Colonic mucosa (tissue), 4 donors: ENCODE data around the gene SCFD2. TPM values are rescaled to one million over a fixed set of nuclear protein-coding genes. Genes with fewer than 3 reads are reported as not detected.

Source experiments
- DNase-seq: peaks from one replicate; pipeline ENCODE4 v3.0.0-alpha.2; 2020
- H3K27ac ChIP-seq: fragments of 200-600 bp; one replicate; pipeline ENCODE4 v1.8.0; 2021
- H3K27me3 ChIP-seq: fragments of 200-600 bp; one replicate; pipeline ENCODE4 v1.8.0; 2021
- H3K36me3 ChIP-seq: fragments of 200-600 bp; one replicate; pipeline ENCODE4 v1.8.0; 2021
- H3K4me1 ChIP-seq: fragments of 200-600 bp; one replicate; pipeline ENCODE4 v1.8.0; 2021; ENCODE audit warnings: mild to moderate bottlenecking
- H3K4me3 ChIP-seq: fragments of 200-600 bp; one replicate; pipeline ENCODE4 v1.8.0; 2021
- H3K9ac ChIP-seq, 2 donors: one replicate each; pipeline ENCODE4 v1.7.0; 2013; ENCODE audit warnings: control low read depth in 2 of 2, low read depth in 2 of 2, low read length in 2 of 2
- H3K9me3 ChIP-seq: fragments of 200-600 bp; one replicate; pipeline ENCODE4 v1.8.0; 2021
- intact Hi-C: fragments of 100-400 bp; cut with DNase I; formaldehyde crosslinking; loops from one replicate; pipeline ENCODE4 v1.14.1; 2022
- total RNA-seq, 2 donors: library from RNA; stranded (reverse); fragmentation: NEBNext Ultra II Directional in 1 of 2; extraction: Animal tissue kit (Norgen Biotek cat#: 25700) in 1 of 2; gene quantifications; one replicate each; pipeline ENCODE4 v1.2.1, GENCODE V29; 2021
- TF ChIP-seq, protein P1 (sequence below): fragments of 200-600 bp; IDR thresholded peaks from one replicate; pipeline ENCODE4 v1.8.0; 2022; ENCODE audit warnings: antibody characterized with exemption, mild to moderate bottlenecking
- donor health status: healthy.
- donor health status: DM: no; HTN: no; CAD: no.
- donor health status: DM: no; HTN: no; CAD: no.

The SCFD2 gene
- total RNA-seq, 2 donors from 2014 or later, result 11.5 to 29.4 TPM

DNA sequence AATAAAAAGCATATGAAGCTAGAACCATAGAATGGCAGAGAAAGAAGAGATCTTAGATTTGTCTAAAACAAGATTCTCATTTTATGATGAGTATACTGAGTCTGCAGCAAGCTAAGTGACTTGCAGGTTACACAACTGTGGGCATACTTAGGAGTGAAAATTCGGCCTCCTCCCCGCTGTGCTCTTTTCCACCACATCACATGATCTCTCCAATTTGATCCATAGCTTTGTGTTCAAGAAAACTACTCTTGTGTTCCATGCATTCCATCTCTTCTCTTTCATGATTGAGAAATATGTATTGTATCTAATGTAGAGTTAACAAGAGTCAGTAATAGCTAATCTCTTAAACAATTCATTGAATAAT is 234.3 kb downstream of the SCFD2 start:
- no peak for DNase-seq
- TF ChIP-seq, protein P1, sequence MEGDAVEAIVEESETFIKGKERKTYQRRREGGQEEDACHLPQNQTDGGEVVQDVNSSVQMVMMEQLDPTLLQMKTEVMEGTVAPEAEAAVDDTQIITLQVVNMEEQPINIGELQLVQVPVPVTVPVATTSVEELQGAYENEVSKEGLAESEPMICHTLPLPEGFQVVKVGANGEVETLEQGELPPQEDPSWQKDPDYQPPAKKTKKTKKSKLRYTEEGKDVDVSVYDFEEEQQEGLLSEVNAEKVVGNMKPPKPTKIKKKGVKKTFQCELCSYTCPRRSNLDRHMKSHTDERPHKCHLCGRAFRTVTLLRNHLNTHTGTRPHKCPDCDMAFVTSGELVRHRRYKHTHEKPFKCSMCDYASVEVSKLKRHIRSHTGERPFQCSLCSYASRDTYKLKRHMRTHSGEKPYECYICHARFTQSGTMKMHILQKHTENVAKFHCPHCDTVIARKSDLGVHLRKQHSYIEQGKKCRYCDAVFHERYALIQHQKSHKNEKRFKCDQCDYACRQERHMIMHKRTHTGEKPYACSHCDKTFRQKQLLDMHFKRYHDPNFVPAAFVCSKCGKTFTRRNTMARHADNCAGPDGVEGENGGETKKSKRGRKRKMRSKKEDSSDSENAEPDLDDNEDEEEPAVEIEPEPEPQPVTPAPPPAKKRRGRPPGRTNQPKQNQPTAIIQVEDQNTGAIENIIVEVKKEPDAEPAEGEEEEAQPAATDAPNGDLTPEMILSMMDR, result no peak
- Histone ChIP-seq H3K4me1 (no peaks in the 10 kb centered on the region), H3K4me3 (no peak overlapping the region), H3K36me3 (no peaks in the 10 kb centered on the region), H3K27ac (no peak overlapping the region), H3K9ac (no peak overlapping the region), H3K9me3 (no peaks in the 10 kb centered on the region), H3K27me3 (no peaks in the 10 kb centered on the region)
- intact Hi-C loops, result no loop called here

DNA sequence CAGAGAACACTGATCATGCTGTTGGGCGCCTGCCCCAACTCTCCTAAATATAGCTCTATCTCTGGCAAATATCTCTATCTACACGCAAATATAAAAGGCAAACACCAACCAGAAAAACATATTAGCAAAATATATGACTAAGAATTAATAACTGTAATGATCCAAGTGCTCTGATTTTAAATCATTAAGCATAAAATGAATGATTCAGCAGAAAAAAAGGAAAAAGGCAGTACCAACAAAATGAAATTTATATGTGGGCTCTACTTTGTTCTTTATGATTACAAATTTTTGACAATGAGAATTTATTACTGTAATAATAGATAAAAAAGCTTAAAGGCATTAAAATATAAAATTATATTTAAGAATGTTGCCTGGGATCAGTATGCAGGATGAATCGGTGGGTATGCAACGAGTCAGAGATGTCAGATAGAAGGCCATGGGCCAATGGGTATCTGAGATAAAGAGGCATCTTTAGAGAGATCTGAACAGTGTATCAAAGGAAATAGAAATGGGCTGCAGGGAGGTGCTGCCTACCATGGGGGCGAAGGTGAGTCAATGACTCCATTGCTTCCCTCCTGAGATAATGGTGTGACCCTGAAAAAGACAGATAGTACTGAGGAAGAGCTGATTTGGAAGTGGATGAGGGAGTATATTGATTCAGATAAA is 234.8 kb downstream of the SCFD2 start:
- H3K27me3 ChIP-seq, result no peaks in the 10 kb centered on the region
- H3K36me3 ChIP-seq, result no peaks in the 10 kb centered on the region
- TF ChIP-seq, protein P1, result no peak
- no peaks in the 10 kb centered on the region for H3K9me3 ChIP-seq
- H3K27ac ChIP-seq, result no peak overlapping the region
- no peak overlapping the region for H3K9ac ChIP-seq
- H3K4me3 ChIP-seq, result no peak overlapping the region
- intact Hi-C loops, result no loop called here
- no peak for DNase-seq
- H3K4me1 ChIP-seq, result no peaks in the 10 kb centered on the region

DNA sequence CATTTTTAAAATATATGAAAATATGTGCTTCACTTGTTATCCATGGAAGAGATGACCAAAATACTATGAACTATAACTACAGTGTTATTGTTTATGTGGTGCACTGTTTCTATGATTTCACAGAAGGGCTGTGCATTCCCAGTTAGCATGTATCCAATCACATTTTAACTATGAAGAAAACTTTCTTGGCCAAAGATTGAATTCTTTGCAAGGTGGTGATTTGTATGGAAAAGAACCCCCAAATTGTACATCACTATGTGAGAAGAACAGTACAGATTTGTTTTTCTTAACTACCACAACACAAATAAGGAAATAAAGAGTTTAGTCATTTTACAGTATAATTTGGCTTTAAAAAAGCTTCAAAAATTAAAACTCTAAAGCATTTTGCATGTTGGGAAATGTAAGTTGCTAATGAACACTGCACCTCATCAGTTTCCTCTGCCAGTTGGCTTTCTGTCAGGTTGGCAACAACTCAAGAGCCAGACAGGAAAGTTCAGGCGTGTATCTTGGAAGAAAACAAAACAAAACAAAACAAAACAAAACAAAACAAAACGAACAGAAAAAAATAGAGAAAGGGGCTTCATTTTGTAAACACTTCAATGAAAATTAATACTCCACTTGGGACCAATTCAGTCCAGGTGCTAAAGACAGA is 237.0 kb downstream of the SCFD2 start:
- Histone ChIP-seq H3K36me3 (no peaks in the 10 kb centered on the region), H3K4me3 (no peak overlapping the region), H3K9me3 (no peaks in the 10 kb centered on the region), H3K4me1 (no peaks in the 10 kb centered on the region), H3K27me3 (no peaks in the 10 kb centered on the region), H3K27ac (no peak overlapping the region), H3K9ac (no peak overlapping the region)
- intact Hi-C loops, result no loop called here
- TF ChIP-seq, protein P1, result no peak
- DNase-seq, result no peak

DNA sequence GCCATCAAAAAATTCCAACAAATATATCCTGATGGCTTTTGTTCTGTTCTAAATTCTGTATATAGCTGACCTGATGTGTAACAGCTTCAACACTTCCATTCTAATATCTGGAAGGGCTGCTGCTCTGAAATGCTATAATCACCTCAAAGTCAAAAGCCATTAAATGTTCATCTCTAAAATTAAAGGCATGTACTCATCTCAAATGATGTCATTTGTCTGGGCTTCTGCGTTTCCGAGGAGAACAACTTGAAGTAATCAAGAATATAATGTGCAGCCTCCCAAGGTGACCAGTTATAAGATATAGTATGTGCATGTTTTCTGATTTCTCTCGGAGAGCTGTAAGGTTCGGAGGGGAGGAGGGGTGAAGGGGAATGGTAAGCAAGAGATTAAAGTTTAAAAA is 237.6 kb downstream of the SCFD2 start:
- DNase-seq, result no peak
- Histone ChIP-seq H3K27ac (no peak overlapping the region), H3K36me3 (no peaks in the 10 kb centered on the region), H3K4me3 (no peak overlapping the region), H3K27me3 (no peaks in the 10 kb centered on the region), H3K9me3 (no peaks in the 10 kb centered on the region), H3K4me1 (no peaks in the 10 kb centered on the region), H3K9ac (no peak overlapping the region)
- TF ChIP-seq, protein P1, result no peak
- intact Hi-C loops, result no loop called here

DNA sequence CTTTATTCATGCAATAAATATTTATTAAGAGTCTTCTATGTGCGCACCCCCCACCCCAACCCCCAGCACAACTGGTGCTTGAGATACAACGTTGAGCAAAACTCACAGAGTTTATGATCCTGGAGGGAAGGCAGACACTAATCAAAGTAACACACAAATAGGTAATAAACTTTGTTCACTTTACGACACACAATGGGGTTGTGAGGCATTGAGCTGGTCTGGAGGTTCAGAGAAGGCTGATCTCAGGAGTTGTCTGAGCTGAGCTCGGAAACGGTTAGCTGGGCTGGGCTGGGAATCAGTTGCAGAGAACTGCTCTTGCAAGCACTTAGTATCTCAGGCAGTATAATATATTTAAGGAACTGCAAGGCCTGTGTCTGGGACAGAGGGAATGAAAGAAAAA is 238.5 kb downstream of the SCFD2 start:
- DNase-seq, result no peak
- H3K27me3 ChIP-seq, result no peaks in the 10 kb centered on the region
- H3K27ac ChIP-seq, result no peak overlapping the region
- TF ChIP-seq, protein P1, result no peak
- no peak overlapping the region for H3K9ac ChIP-seq
- H3K36me3 ChIP-seq, result no peaks in the 10 kb centered on the region
- H3K4me1 ChIP-seq, result no peaks in the 10 kb centered on the region
- H3K4me3 ChIP-seq, result no peak overlapping the region
- intact Hi-C loops, result no loop called here
- no peaks in the 10 kb centered on the region for H3K9me3 ChIP-seq
